Neural progenitor cell (in vitro differentiated cells): ENCODE data around the gene WSB2.

Source experiments
- CTCF ChIP-seq: fragments of 200-600 bp; sonication (generic); IDR thresholded peaks from 2 replicates; pipeline ENCODE4 v1.5.1; 2017; ENCODE audit warnings: antibody characterized with exemption, mild to moderate bottlenecking
- EZH2phosphoT487 ChIP-seq: fragments of 200-600 bp; sonication (generic); IDR thresholded peaks from 2 replicates; pipeline ENCODE4 v1.6.1; 2017; ENCODE audit warnings: antibody characterized with exemption

GRCh38 chr12:118073768-118074167 lies 12.8 kb upstream of the WSB2 start:
- TF ChIP-seq EZH2phosphoT487 (no peak), CTCF (no peak)
